SH-SY5Y (cell line): Measurements from ENCODE around the gene ARFIP2.

Source experiments
- GATA2 ChIP-seq: IDR thresholded peaks from 2 replicates; pipeline ENCODE4 v1.6.1; 2011; ENCODE audit warnings: mild to moderate bottlenecking, low read depth, low read length
- GATA3 ChIP-seq: IDR thresholded peaks from 2 replicates; pipeline ENCODE4 v1.6.1; 2011; ENCODE audit warnings: low read depth, mild to moderate bottlenecking, low read length, moderate library complexity

DNA sequence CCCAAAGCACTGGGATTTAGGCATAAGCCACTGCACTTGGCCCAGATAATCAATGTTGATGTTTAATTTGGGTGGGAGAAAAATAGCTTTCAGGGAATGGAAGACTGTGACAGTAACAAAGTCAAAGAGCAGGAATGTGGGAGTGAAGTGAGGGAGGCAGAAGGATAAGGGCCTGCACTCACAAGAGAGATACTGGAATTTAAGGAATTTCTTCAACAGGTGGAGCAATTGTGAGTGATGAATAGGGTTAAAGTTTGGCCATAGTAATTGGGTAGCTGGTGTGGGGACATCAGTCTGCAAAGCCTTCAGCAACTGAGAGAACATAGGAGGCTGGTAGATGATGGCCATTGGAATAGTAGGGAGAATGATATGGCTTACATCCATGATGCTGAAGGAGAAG is 53.6 kb downstream of the ARFIP2 start:
- TF ChIP-seq GATA3 (no peak), GATA2 (no peak)
